OCI-LY7 (cell line): ENCODE data around the gene EEF1AKMT2.

Experiments
- CTCF ChIP-seq: fragments of 200-600 bp; sonication (generic); conservative IDR thresholded peaks from 2 replicates; pipeline ENCODE4 v1.5.1; 2014; ENCODE audit warnings: mild to moderate bottlenecking, antibody characterized with exemption, low read length, moderate library complexity, mixed read lengths
- EZH2phosphoT487 ChIP-seq: fragments of 200-600 bp; sonication (generic); IDR thresholded peaks from 2 replicates; pipeline ENCODE4 v1.6.1; 2018; ENCODE audit warnings: low read depth, borderline replicate concordance, mild to moderate bottlenecking, mixed run types, antibody characterized with exemption, low read length, moderate library complexity, mixed read lengths

- TF ChIP-seq CTCF (peak; percentile 69), EZH2phosphoT487 (no peak)
Measured at GRCh38 chr10:124791547-124792348, at the start of gene EEF1AKMT2.
